Hematopoietic multipotent progenitor cell treated with erythropoietin and hydrocortisone succinate and interleukin-3 and kit ligand, for 17 days (in vitro differentiated cells): ENCODE data around the gene RFC4.
"Not testable (repeated sequence)": the region's sequence is repeated elsewhere in the genome, so short reads cannot be mapped to it uniquely, and the experiment has no call there.

Experiments used
- DNase-seq: peaks from one replicate; pipeline ENCODE4 v3.0.0-alpha.2; 2015; ENCODE audit warnings: low spot score

The RFC4 gene, protein sequence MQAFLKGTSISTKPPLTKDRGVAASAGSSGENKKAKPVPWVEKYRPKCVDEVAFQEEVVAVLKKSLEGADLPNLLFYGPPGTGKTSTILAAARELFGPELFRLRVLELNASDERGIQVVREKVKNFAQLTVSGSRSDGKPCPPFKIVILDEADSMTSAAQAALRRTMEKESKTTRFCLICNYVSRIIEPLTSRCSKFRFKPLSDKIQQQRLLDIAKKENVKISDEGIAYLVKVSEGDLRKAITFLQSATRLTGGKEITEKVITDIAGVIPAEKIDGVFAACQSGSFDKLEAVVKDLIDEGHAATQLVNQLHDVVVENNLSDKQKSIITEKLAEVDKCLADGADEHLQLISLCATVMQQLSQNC

GRCh38 chr3:186806089-186807055 lies at the start of gene RFC4:
TSS of gene RFC4 (minus strand) at chr3:186806482. CDS start at chr3:186804713, 1,769 bp downstream.
- peak; percentile 77 for DNase-seq

- no peak for DNase-seq
Measured at GRCh38 chr3:186854954-186855353, 48.7 kb upstream of the RFC4 start.

DNA sequence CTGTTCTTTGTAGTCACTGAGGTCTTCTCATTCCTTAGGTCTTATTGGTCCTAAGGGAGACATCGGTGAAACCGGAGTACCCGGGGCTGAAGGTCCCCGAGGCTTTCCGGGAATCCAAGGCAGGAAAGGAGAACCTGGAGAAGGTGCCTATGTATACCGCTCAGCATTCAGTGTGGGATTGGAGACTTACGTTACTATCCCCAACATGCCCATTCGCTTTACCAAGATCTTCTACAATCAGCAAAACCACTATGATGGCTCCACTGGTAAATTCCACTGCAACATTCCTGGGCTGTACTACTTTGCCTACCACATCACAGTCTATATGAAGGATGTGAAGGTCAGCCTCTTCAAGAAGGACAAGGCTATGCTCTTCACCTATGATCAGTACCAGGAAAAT lies 47.9 kb upstream of the RFC4 start:
- no peak for DNase-seq

DNA sequence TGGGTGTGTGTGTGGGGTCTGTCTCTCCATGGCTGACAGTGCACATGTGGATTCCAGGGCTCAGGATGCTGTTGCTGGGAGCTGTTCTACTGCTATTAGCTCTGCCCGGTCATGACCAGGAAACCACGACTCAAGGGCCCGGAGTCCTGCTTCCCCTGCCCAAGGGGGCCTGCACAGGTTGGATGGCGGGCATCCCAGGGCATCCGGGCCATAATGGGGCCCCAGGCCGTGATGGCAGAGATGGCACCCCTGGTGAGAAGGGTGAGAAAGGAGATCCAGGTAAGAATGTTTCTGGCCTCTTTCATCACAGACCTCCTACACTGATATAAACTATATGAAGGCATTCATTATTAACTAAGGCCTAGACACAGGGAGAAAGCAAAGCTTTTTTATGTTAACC lies 46.7 kb upstream of the RFC4 start:
- DNase-seq = no peak

DNA sequence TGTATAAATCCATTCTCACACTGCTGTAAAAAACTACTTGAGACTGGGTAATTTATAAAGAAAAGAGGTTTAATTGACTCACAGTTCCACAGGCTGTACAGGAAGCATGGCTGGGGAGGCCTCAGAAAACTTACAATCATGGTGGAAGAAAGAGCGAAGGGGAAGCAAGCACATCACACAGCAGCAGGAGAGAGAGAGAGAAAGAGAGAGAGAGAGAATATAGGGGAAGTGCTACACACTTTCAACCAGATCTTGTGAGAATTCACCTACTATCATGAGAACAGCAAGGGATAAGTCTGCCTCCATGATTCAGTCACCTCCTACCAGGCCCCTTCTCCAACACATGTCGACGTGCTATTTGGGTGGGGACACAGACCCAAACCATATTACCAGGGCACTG lies 45.6 kb upstream of the RFC4 start:
- not testable (repeated sequence) for DNase-seq

- peak; percentile 49 for DNase-seq
Measured at GRCh38 chr3:186849374-186849975, 43.2 kb upstream of the RFC4 start.

DNA sequence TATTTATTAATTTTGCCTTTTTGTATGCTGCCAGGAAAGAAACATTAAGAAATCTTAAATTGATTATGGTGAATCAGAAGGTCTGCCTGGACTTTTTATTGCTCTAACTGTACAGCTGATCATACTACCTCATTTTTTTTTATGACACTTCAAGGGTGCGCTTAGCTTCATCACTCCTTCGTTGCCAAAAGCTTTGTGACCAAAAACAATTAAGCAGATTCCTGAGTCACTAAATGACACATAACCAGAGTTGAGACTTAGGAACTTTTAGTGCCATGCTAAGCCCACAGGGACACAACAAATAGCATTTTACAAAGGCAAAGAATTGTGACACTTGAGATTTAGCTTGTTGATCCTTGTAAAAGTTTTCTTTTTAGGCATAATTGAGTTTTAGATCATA lies 41.2 kb upstream of the RFC4 start:
- DNase-seq = no peak

DNA sequence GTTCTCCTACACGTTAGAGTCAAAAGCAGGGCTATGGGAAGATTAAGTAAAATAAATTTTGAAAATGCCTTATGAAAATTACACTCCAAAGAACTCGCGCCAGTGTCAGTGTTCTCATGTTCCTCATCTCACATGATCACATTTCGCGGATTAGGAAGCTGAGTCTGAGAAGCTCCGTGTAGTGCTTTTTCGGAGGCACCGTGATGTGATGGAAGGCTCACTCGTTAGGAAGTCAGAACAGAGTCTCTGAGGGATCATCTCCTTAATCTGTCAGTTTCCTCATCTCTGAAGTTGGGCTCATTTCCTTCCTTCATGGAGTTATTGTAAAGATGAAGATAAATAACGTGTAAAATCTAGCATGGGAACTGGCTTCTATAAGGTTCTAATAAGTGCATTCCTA lies 39.5 kb upstream of the RFC4 start:
- no peak for DNase-seq

- no peak for DNase-seq
Measured at GRCh38 chr3:186844908-186845307, 38.6 kb upstream of the RFC4 start.

GRCh38 chr3:186843039-186843432 lies 36.8 kb upstream of the RFC4 start:
- no peak for DNase-seq

DNA sequence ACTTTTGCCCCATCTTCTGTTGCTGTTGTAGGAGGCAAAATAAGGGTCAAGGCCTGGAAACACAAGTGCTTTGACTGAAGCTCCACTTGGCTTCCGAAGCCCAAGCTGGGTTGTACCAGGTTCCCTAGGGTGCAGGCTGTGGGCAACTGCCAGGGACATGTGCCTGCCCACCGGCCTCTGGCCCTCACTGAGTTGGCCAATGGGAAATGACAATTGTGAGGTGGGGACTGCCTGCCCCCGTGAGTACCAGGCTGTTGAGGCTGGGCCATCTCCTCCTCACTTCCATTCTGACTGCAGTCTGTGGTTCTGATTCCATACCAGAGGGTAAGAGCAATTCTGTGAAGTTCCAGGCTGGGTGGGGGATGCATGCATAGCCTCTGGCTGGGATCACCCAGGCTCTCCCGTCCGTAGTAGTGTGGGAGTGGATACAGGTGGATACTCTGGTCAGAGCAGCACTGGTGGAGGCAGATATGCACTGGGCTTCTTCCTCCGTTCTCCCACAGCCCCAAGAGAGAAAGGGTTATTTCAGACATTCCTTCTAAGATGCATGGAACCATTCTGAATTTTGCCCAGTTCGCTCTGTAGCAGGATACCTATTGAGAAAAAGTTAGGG lies 36.2 kb upstream of the RFC4 start, which contains the start of gene ADIPOQ:
Gene ADIPOQ, plus strand, starts transcription at position 285 of the 613 bp plus-strand sequence. CDS start 10,349 bp downstream, outside the sequence.
- DNase-seq = no peak

- DNase-seq = no peak
Measured at GRCh38 chr3:186841620-186842019, 35.3 kb upstream of the RFC4 start.

DNA sequence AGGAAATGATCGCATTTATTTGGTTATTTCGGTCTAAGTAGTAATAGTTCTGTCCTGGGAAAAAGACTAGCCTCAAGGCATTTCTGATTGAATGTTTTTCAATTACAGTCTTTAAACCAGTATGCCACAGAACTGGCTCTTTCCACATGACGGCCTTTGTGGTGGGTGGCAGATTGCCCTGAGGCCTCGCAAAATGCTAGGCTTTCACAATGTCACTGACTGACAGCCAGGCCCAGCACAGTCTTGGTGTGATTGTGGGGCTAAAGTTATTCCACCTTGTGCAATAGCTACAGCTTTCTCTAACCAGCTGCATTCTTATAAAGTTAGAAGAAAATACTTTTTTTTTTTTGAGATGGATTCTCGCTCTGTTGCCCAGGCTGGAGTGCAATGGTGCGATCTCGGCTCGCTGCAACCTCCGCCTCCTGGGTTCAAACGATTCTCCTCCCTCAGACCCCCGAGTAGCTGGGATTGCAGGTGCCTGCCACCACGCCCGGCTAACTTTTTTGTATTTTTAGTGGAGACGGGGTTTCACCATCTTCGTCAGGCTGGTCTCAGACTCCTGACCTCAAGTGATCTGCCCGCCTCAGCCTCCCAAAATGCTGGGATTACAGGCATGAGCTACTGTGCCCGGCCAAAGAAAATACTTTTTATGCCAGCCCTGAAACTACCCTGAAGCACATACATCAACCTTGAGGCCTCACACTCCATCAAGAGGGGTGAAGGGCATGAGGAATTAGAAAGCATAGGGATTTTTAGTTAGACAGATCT lies 33.8 kb upstream of the RFC4 start:
- no peak for DNase-seq

GRCh38 chr3:186832276-186832675 lies 26.0 kb upstream of the RFC4 start:
- no peak for DNase-seq

DNA sequence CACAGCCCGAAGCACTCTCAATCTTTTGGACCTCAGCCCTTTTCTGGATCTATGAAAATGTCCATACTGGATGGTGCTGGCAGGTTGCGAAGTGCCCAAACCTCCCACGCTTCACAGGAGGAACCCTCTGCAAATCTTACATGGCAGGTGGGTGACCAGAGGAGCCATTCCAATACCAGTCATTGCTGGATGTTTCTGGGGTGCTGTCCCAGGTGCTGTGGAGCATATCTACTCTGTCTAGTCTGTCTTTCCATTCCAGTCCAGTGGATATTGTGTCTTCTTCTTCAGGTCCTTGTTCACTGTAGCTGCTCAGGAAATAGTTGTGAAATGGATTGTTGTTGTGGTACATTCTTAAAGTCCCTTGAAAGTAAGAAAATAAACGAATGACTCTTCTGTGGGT lies 25.5 kb upstream of the RFC4 start:
- no peak for DNase-seq

DNA sequence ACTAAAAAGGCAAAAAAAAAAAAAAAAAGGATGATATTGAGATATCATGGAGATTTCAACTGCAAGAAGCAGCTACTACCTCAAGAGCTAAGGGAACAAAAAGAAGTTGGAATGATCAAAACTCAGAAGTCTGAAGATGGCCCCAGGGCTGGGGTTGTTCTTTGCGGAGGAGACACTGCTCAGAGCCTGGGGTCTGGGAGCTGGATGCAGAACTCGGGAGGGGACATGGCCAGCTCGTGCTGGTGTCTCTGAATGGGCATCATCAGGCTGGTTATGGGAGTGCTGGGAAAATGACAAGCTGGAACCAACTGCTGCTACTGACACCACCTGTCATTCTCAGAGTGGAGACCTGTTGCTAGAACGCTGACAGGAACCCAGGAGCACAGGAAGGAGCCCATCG lies 22.1 kb upstream of the RFC4 start:
- no peak for DNase-seq

DNA sequence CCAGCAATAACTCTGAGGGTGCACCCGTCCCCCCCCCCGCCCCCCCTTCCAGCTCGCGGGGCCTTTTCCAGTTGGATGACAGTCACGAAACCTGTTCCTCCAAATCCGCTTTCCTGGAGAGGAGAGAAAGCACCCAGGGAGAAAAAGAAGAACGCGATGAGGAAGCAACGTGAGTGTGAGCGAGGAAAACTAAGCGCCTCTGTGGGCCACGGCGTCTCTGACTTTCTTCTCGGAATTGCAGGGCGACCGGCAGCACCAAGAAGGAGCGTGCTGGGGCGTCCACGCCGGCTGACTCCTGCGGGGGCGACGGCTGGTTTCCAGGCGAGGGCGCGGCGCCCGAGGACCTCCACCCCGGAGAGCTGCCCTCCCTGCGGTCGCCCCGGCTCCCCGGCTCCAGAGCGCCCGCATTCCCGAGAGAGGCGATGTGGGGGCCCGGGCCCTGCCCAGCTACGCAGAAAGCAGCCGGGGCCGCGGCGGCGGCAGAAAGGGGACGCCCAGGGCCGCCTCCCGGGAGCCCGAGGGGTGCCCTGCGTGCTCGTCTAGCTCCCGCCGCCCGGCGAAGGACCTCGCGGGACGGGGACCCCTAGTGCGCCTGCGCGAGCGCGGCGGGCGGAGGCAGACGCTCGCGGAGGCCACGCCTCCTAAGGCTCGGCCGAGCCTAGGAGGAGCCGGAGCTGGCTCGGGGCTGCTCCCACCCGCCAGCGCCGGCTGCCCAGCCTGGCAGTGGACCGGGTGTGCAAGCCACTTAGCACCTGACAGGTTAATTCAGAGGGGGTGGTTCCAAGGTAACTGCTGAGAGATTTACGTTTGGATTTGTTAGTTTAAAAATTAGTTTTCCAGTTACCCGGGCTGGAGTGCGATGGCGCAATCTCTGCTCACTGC lies 20.9 kb upstream of the RFC4 start:
- peak; percentile 94 for DNase-seq

DNA sequence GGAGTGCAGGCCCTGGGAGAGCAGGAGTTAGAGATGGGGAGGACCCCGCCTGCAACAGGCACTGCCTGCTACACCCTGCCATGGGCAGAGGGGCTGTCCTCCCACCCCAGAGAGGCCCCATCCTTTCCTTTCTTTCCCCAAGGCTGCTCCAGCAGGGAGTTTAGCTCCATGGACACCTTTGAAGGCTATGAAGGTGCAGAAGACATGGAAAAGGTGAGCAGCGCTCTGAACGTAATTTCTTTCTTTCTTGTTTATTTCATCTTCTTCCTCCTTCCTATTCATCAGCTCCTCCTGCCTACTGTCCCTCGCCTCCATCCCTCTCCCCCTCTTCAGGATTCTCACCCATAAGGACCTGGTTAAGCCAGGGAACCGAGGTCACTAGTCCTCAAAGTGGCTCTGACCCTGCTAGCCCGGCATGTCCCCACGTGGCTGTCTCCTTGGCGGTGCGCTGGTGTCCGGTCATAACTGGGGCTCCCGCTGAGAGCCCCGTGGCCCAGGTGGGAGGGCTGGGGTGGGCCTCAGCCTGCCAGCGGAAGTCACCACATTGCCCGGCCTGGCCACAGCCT lies 20.2 kb upstream of the RFC4 start:
- no peak for DNase-seq

- no peak for DNase-seq
Measured at GRCh38 chr3:186825872-186826409, 19.7 kb upstream of the RFC4 start.
